ENCODE results near the gene FARP1.

Gene FARP1

DNA sequence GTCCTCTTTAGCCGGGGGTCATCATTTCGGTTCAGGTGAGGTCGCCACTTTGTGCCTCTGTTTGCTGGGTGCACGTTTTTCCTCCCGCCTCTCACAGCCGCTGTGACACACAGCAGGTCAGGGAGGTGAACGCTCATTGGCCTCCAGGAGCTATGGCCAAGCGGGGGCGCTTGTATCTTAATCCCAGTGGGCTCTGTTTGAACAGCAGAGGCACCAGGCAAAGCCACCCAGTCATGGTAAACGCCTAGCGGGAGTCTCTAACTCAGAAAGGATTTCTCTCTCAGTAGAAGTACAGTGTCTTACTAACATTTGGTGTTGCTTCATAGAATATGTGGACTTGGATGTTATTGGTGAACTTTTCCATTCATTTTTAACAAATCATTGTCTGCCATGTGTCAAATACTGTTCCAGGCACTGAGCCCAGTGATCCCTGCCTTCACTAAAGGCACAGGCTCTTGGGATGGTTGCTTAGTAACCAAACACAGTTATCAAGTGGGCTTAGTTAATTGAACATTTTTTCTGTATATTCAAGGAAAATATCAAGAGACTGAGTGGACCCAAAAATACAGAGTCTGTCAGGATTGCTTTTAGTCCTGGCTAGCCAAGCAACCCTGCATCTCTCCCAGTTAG lies 247.3 kb downstream of the FARP1 start:
- TF ChIP-seq, protein P1, sequence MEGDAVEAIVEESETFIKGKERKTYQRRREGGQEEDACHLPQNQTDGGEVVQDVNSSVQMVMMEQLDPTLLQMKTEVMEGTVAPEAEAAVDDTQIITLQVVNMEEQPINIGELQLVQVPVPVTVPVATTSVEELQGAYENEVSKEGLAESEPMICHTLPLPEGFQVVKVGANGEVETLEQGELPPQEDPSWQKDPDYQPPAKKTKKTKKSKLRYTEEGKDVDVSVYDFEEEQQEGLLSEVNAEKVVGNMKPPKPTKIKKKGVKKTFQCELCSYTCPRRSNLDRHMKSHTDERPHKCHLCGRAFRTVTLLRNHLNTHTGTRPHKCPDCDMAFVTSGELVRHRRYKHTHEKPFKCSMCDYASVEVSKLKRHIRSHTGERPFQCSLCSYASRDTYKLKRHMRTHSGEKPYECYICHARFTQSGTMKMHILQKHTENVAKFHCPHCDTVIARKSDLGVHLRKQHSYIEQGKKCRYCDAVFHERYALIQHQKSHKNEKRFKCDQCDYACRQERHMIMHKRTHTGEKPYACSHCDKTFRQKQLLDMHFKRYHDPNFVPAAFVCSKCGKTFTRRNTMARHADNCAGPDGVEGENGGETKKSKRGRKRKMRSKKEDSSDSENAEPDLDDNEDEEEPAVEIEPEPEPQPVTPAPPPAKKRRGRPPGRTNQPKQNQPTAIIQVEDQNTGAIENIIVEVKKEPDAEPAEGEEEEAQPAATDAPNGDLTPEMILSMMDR (IDR thresholded peaks at IDR 0.05; ENCODE audit: insufficient read depth, low read length, missing control alignments) = no peak
- POLR2A ChIA-PET = no interaction called here
- no peak for DNase-seq (ENCODE audit: low read depth, low spot score)
- no peak overlapping the region for H3K4me3 ChIP-seq (ENCODE audit: low read depth, low read length)
- CTCF ChIA-PET = no interaction called here

DNA sequence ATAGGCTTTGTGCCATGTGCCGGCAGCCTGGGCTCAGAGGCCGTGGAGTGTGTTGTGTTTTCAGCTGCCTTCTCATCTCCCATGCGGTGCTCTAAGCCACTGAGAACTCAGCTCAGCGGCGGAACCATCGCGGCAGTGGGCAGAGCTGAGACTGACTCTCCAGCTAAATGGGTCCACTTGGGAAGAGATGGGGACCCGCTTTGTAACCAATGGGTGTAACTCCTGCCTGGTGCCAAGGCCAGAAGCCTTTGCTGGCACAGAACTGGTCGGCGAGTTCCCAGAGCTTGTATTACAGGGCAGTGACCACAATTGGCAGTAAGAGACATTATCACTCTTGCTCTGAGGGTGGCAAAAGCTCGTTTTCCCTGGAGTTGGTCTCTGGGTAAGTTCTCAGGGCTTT lies 251.0 kb downstream of the FARP1 start:
- CTCF ChIA-PET = interaction anchor here (1.0 kb wide), 1 partner anchor 14 kb away, joined by 3 read pairs; no protein-coding TSS in a partner anchor

GRCh38 chr13:98394820-98395510 lies 252.1 kb downstream of the FARP1 start:
- TF ChIP-seq, protein P1 (IDR thresholded peaks at IDR 0.05; ENCODE audit: insufficient read depth, low read length, missing control alignments) = no peak
- no peak for DNase-seq (ENCODE audit: low read depth, low spot score)
- CTCF ChIA-PET = interaction anchor here (2.5 kb wide), 1 partner anchor 10 kb away, joined by 8 read pairs; no protein-coding TSS in a partner anchor
- H3K4me3 ChIP-seq (ENCODE audit: low read depth, low read length) = no peak overlapping the region
- POLR2A ChIA-PET = interaction anchor here (0.8 kb wide), 1 partner anchor 10 kb away, joined by 4 read pairs; no protein-coding TSS in a partner anchor

More for the DNA sequence above, 251.0 kb downstream of the FARP1 start:
- no peak for DNase-seq (ENCODE audit: low read depth, low spot score)
- POLR2A ChIA-PET = no interaction called here
- TF ChIP-seq, protein P1 (IDR thresholded peaks at IDR 0.05; ENCODE audit: insufficient read depth, low read length, missing control alignments) = no peak
- H3K4me3 ChIP-seq (ENCODE audit: low read depth, low read length) = no peak overlapping the region

GRCh38 chr13:98396071-98396710 lies 253.3 kb downstream of the FARP1 start:
- ChIA-PET POLR2A (no interaction called here), CTCF (interaction anchor here (2.5 kb wide), 1 partner anchor 11 kb away, joined by 8 read pairs; no protein-coding TSS in a partner anchor)
- no peak for DNase-seq (ENCODE audit: low read depth, low spot score)
- TF ChIP-seq, protein P1 (IDR thresholded peaks at IDR 0.05; ENCODE audit: insufficient read depth, low read length, missing control alignments) = no peak
- H3K4me3 ChIP-seq (ENCODE audit: low read depth, low read length) = no peak overlapping the region

- POLR2A ChIA-PET = interaction anchor here (0.6 kb wide), 1 partner anchor 8 kb away, joined by 3 read pairs; no protein-coding TSS in a partner anchor
These were observed 254.3 kb downstream of the FARP1 start for GRCh38 chr13:98397221-98397620.

More at GRCh38 chr13:98397221-98397620, 254.3 kb downstream of the FARP1 start:
- no peak overlapping the region for H3K4me3 ChIP-seq (ENCODE audit: low read depth, low read length)
- DNase-seq (ENCODE audit: low read depth, low spot score) = no peak
- TF ChIP-seq, protein P1 (IDR thresholded peaks at IDR 0.05; ENCODE audit: insufficient read depth, low read length, missing control alignments) = peak; percentile 17
- CTCF ChIA-PET = interaction anchor here (0.7 to 1.5 kb wide), 4 partner anchors 146 to 377 kb away, joined by 3 to 6 read pairs (median 4); no protein-coding TSS in a partner anchor

All from AG04449 (cell line).